Epithelial cell of esophagus (primary cell): ENCODE measurements around the gene KIAA0319L.

ENCODE experiments used
- DNase-seq: peaks from one replicate; pipeline ENCODE4 v3.0.0; 2010; ENCODE audit warnings: low read depth
- H3K4me3 ChIP-seq: 2 replicates; pipeline ENCODE4 v1.5.1; 2011; ENCODE audit warnings: mild to moderate bottlenecking, low read length, control low read depth
- CTCF ChIP-seq: IDR thresholded peaks from 2 replicates; pipeline ENCODE4 v1.5.1; 2011; ENCODE audit warnings: low read depth, mild to moderate bottlenecking, low read length, control low read depth, inconsistent platforms; ENCODE audit not compliant: insufficient read depth; ENCODE audit errors: missing control alignments

KIAA0319L gene

GRCh38 chr1:35544976-35545375 is 12.2 kb downstream of the KIAA0319L start:
- peak; percentile 41 for DNase-seq
- no peak overlapping the region for H3K4me3 ChIP-seq
- TF ChIP-seq CTCF = no peak

GRCh38 chr1:35539824-35540261 is 17.4 kb downstream of the KIAA0319L start:
- DNase-seq = no peak
- no peak for TF ChIP-seq CTCF
- no peak overlapping the region for H3K4me3 ChIP-seq

- DNase-seq = peak; percentile 46
- TF ChIP-seq CTCF = no peak
- no peak overlapping the region for H3K4me3 ChIP-seq
Measured at GRCh38 chr1:35539073-35539823, 18.0 kb downstream of the KIAA0319L start.

GRCh38 chr1:35537806-35538205 is 19.4 kb downstream of the KIAA0319L start:
- DNase-seq = no peak
- H3K4me3 ChIP-seq = no peak overlapping the region
- no peak for TF ChIP-seq CTCF

GRCh38 chr1:35536556-35537162 is 20.5 kb downstream of the KIAA0319L start:
- DNase-seq = no peak
- no peak overlapping the region for H3K4me3 ChIP-seq
- no peak for TF ChIP-seq CTCF

- DNase-seq = no peak
- no peak for TF ChIP-seq CTCF
- H3K4me3 ChIP-seq = no peak overlapping the region
Measured at GRCh38 chr1:35535243-35535642, 22.0 kb downstream of the KIAA0319L start.
